ENCODE data around the gene WDR38.

The WDR38 gene

GRCh38 chr9:124881138-124881743 is 28.0 kb downstream of the WDR38 start:
- DNase-seq (ENCODE audit: low read depth in 2 of 2) = no peak

- DNase-seq (ENCODE audit: low read depth in 2 of 2) = no peak
These were observed 29.0 kb downstream of the WDR38 start for GRCh38 chr9:124882231-124882630.

GRCh38 chr9:124884376-124884775 is 31.1 kb downstream of the WDR38 start:
- no peak for DNase-seq (ENCODE audit: low read depth in 2 of 2)

GRCh38 chr9:124885551-124885950 is 32.3 kb downstream of the WDR38 start:
- no peak for DNase-seq (ENCODE audit: low read depth in 2 of 2)

- no peak for DNase-seq (ENCODE audit: low read depth in 2 of 2)
These were observed 33.2 kb downstream of the WDR38 start for GRCh38 chr9:124886461-124886860.

- DNase-seq (ENCODE audit: low read depth in 2 of 2) = no peak
These were observed 33.7 kb downstream of the WDR38 start for GRCh38 chr9:124886866-124887492.

GRCh38 chr9:124887832-124888231 is 34.6 kb downstream of the WDR38 start:
- no peak for DNase-seq (ENCODE audit: low read depth in 2 of 2)

GRCh38 chr9:124889006-124889405 is 35.7 kb downstream of the WDR38 start:
- no peak for DNase-seq (ENCODE audit: low read depth in 2 of 2)

GRCh38 chr9:124890179-124890578 is 36.9 kb downstream of the WDR38 start:
- no peak for DNase-seq (ENCODE audit: low read depth in 2 of 2)

- no peak for DNase-seq (ENCODE audit: low read depth in 2 of 2)
These were observed 40.9 kb downstream of the WDR38 start for GRCh38 chr9:124894035-124894740.

- no peak for DNase-seq (ENCODE audit: low read depth in 2 of 2)
These were observed 41.5 kb downstream of the WDR38 start for GRCh38 chr9:124894741-124895170.

GRCh38 chr9:124897570-124898460 is 44.6 kb downstream of the WDR38 start:
- DNase-seq (ENCODE audit: low read depth in 2 of 2) = no peak

- DNase-seq (ENCODE audit: low read depth in 2 of 2) = no peak
These were observed 46.6 kb downstream of the WDR38 start for GRCh38 chr9:124899845-124900244.

GRCh38 chr9:124906966-124907365 is 53.7 kb downstream of the WDR38 start:
- DNase-seq (ENCODE audit: low read depth in 2 of 2) = no peak
